Ureter (tissue), 1 donor: ENCODE data around the gene SCIN. TPM values are rescaled to one million over a fixed set of nuclear protein-coding genes. Genes with fewer than 3 reads are reported as not detected.
"Not testable (repeated sequence)": the region's sequence is repeated elsewhere in the genome, so short reads cannot be mapped to it uniquely, and the experiment has no call there.

Experiments
- DNase-seq: peaks from one replicate; pipeline ENCODE4 v3.0.0-alpha.2; 2020; ENCODE audit warnings: low spot score
- total RNA-seq: library from RNA; stranded (reverse); gene quantifications from one replicate; pipeline ENCODE4 v1.2.4, GENCODE V29; 2023
- donor health status: DM: yes; HTN: yes; CAD: no.

The SCIN gene
- total RNA-seq, 1 donor from 2014 or later, result 20.2 TPM

DNA sequence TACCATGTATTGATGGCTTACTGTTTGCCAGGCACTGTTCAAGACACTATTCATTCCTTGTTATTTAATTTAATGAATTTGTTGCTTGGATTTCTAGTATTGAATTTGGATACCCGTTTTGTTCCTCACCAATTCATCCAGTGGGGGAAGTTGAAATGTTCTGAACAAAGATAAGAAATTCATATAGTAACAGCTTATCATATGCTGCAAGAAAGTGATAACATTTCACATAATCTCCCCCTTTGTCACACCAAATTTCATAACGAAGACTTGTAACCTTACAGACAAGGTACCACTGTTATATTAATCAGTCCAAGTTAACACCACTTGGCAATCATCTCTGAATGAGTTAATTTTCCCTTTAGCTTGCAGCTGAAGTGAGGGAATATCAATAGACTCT, 42.1 kb downstream of the SCIN start:
- no peak for DNase-seq

DNA sequence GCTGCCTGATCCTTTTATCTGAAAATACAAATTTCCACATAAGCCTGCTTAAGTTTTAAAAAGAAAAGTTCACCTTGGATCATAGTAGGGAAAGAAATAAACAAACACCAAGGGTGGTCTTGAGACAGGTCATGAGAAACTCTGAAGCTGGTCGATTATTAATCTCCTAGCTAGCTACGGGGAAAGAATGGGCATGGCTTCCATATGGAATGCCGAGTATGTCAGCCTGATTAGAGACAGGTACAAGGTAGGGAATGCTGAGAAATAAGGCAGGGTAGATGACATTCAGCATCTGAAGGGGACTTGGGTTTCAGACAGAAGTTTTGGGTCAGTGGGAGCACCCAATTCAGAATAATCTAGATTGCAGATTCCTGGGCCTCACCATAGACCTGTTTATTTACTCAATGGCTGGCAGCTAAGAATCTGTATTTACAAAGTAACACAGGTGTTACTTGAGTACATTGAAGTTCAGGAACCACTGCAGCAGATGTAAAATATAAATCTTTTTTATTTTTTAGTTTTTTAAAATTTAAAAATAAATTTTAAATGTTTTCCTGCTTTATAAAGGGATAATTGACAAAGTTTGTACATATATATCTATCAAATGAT, 49.0 kb downstream of the SCIN start:
- DNase-seq, result no peak

DNA sequence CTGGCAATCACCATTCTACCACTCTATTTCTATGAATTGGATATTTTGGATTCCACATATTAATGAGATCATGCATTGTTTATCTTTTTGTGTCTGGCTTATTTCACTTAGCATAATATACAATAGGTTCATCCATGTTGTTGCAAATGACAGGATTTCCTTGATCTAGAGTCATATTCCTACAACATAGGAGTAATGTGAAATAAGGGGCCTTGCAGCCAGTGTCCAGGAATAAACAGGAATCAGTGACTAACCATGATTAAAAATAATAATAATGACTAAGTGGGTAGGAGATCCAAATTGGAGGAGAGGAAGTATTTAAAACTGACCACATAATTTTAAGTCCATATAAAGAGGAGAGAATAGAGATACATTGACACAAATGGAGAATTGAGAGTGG, 49.9 kb downstream of the SCIN start:
- no peak for DNase-seq

DNA sequence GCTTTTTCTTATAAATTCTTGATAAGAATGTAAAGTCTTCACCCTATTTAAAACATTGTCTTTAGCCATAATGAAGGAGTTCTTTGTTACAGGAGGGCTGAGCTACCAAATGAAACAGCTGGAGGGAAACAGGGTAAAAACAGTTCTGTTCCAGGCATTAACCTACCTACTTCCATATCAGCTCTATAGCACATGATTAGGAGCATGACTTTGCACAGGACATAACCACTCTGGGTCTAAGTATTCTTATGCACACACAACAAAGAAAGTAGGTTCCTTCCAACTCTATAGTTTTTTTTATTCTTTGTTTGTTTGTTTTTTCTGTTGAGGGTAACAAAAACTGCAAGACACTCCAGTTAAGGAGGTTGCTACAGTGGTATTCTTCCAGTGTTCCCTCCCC, 52.7 kb downstream of the SCIN start:
- DNase-seq, result no peak

DNA sequence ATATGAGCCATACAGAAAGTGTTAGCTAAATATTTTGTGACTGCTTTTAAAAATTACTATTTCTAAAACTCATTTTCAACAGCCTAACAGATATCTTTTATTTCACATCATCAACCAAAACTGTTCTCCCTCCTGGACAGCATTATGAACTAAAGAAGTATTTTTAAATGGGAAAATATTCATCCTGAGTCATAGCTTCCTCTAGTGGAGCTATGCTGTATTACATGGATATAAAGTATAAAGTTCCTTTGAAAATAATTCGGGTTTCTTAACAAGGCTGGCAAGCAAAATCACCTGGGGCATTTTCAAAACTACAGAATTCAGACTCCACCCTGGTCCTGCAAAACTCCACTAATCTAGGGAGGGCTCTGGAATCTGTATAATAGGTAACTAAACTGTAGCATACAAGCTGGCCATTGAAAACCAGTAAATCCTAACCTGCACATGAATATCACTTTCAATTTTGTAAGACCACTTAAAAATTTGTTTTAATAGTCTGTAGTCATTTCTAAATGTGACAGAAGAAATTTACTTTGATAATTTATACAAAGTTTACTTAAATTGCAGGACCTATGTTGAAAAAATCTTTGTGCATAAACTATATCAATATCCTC, 53.5 kb downstream of the SCIN start:
- DNase-seq, result no peak

DNA sequence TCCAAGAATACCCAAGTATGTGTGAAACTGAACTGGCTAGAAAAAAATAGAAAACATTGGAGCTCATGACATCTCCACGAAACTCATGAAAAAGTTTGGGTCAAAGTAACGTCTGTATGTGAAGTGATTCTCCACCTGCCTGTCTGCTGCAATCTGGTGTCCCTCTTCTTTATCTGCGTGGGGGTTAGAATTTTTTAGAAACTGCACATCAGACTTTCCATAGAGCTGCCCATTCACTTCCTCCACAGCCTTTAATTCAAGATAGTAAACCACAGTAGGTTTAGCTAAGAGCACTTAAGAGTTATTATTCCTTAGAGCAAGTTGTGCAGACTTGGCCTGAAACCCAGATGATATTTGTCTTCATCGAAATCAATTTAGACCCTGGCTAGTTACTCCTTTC, 55.3 kb downstream of the SCIN start:
- no peak for DNase-seq

DNA sequence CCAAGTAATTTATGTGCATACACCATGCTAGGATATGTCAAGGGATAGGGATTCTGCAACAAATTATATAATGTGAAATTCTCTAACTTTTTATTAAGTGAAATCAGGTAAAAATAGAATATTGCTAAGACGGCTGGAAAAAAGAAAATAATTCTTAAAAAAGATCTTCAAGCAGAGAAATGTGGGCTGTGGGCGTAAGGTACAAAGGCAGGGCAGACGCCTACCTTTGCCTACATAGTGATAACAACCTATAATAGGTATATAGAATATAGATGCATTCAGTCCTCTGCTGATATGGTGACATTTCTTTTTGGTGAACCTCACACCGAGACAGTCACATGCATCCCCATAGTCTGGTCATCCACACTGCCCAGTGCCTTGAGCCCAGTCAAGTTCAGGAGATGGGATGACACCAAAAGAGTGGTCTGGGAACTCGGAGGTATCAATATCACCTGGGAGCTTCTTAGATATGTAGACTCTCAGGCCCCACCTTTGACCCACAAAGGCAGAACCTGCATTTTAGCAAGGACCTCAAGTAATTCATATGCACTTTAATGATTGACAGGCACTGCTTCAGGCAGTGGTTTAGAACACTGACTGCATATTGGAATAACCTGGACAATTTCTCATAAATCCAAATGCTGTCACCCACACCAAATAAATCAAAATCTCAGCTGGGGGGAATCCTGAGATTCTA, 59.4 kb downstream of the SCIN start:
- DNase-seq, result no peak

DNA sequence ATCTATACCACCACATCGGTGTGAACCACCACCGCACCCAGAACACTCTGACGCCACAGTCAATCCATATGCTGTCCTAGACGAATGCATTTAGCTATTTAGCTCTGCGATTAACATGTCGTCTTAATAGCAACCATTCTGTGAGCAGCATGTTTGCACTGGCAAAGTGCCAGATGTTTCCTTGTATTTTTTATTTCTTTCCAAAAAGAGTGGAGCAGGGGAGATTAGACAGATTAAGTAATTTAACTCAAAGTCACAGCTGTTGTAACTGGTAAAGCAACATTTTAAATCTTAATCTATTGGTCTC, 59.9 kb downstream of the SCIN start:
- no peak for DNase-seq

DNA sequence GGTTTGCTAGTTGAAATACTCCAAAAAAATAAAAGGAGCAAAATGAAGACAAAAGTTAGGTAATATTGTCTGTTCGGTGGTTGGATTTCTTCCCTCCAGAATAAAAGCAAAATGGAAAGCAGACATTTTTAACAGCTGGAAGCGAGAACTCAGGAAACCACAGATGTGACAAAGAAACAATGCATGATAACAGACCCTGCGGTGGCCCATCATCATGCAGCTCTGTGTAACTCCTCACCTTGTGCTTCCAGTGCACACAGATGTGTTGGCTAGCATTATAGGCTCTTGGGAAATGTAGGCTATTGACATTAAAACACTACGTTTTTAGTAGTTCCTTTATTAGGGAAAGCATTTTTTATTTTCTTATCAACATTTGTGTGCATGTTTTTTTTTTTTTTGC, 63.1 kb downstream of the SCIN start:
- no peak for DNase-seq

DNA sequence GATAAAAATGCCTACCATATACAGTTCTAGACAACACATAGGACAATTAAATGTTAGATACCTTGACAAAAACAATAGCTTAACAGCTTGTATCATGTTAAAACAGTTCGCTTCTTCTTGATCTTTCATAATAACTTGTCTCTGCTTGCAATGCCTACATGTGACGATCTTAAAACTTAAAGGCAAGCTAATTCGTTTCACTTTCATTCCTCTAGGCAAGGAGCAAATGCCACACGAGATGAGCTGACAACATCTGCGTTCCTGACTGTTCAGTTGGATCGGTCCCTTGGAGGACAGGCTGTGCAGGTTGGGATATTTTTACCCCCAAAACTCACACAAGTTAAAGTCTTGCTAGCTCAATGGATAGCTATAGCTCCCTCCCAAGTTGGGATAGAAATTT, 65.3 kb downstream of the SCIN start:
- DNase-seq, result no peak

DNA sequence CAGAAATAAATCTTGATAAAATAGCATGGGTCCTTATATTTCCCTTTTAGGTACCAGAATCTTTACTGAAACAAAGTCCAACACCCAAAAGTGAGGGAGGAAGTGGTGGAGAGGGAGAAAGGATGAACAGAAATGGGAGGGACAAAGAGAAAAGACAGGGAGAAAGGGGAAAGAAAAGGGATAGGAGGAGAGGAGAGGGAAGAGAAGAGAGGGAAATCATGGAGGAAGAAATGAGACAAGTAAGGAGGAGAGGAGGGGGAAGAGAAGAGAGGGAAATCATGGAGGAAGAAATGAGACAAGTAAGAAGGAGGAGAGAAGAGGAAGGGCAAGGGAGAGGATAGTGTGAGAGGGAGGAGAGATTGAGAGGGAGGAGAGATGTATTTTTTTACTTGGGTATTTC, 66.8 kb downstream of the SCIN start:
- DNase-seq, result no peak

DNA sequence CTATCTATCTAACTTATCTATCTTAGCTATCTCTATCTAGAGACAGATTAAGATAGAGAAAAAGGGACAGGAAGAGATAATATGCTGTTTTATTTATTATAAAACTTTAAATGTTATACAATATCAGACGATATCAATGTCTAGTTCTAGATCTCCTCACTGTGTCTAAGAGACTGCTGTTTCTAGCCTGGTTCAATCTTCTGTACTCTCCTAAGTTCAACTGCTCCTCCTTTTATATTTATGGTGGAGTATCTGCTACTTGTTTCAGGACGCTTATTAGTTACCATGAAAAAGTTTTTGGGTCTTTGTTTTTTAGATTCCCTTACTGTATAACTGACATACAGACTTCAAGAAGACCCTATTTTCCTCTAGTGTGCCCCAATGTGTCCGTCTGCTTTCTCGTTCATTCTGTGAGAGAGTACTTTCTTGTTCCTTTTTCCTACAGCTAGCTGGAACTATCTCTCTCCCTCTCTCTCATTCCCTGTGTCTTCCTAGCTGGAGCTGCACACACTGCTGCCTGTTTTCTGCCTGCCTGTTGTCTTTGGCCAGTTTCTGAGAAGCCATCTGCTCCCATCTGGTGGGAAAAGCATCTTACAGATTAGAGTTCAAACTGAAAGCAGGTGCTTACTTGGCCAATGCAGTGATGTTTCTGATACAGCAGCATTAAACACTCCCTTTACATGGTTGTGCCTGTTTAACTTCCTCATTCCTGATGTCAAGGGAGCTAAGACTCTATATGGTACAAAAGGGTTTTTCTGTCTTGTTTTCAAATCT, 67.5 kb downstream of the SCIN start:
- DNase-seq, result no peak

DNA sequence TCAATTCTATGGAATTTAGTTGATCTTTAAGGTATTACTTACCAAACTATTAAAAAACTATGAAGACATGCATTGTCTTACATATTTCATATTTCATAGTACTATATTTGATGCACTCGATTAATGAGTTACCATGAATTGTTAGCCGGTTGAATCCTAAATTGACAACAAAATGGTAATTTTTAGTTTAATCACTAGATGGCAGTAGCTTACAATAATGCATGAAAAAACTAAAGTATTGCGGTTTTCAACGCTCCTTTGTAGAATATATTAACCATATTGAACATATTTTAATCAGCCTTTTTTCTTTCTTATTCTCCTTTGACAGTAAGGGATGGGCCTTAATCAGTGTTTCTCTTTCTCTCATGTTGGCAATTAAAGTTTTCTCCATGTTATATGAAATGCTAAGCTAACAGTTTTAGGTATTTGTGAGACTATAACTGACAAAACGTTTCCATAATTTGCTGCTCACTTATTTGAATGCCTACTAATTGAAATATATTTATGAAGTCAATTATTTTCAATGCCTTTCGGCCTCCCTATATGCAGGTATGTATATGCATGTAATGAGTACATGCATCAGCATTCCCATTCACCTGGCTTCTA, 68.4 kb downstream of the SCIN start:
- DNase-seq, result no peak

DNA sequence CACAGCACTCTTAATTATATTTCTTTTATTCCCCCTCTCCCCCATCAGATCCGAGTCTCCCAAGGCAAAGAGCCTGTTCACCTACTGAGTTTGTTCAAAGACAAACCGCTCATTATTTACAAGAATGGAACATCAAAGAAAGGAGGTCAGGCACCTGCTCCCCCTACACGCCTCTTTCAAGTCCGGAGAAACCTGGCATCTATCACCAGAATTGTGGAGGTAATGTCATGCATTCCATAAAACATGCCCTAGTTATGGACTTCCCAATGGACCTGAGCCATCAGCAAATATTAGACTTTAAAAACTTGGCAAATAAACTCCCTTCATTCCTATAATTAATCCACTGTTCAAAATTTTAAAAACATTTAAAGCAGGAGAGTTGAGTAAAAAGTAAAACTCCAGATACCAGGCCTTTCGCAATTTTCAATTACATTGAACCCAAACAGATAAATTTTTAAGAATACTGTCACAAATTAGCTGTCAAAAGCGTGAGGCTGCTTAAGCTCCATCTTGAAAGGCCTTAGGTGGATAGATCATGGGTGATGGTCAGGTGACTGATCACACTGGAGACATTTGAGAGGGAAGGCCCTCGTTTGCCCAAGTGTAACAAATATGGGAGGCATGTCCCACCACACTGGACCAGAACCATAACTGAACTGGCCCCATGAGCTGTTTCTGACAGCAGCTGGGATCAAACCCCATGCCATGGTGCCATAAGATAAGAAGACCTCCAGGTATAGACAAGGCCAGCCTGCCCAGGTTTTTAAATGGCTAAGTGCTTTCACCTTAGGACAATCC, 70.0 kb downstream of the SCIN start:
- no peak for DNase-seq

DNA sequence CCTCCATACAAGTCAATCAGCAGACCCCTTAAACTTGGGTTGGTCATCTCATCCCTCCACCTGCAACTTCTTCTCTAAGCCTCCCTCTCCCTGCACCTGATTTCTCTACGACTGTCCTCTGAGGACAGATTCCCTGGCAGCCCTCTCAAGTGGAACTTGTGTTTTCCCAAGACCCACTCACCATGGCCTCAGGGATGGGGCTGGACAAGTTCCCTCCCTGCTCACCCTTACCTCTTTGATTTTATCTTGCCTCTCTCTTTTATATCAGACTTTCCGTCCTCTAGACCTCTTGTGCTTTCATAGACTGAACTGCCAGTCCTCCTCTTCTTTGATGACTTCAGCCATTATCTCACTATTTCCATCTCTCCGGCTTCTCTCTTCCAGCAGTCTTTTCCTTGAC, 70.7 kb downstream of the SCIN start:
- no peak for DNase-seq

DNA sequence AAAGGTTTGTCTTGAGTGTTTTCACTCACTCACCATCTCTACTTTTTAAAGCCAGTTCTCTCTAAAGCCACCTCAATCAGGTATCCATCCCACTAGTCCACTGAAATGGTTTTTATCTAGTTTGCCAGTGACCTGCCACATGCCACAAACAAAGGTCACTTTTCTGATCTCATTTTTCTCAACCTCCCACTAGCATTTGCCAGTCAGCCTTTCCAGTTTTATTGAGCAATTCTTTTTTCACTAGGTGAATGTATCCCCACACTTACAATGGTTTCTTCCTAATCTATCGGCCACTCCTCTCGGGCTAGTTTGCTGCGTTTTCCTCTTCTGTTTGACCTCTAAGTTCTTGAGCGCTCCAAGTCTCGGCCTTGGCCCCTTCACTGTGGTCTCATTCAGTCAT, 72.0 kb downstream of the SCIN start:
- DNase-seq, result no peak

DNA sequence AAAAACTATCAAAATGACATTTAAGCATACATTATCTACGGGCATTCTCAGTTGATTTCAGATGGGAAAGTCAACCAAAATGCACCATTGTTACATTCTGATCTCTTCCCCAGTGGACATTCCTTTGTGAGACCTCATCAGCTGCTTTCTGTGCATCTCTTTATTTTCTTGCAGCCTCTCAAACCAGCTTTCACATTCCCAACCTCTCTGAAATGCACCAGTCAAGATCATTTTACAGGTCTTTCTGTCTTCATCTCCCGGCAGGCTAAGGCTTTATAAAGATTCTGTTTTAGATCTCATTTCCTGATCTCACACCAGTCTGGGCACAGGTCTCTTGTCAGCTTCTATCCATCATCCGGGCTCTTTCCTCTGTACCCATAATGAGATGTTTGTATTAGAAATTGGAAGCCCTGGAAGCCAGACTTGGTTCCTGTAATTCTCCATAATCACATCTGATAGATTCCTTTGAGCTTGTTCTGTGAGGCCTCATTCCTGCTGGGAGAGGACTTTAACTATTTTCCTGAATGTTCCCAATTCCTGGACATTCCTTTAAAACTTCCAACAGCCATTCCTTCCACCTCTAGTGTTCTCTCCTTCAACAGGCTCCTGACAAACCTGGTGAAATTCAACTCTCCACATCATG, 72.6 kb downstream of the SCIN start:
- no peak for DNase-seq

DNA sequence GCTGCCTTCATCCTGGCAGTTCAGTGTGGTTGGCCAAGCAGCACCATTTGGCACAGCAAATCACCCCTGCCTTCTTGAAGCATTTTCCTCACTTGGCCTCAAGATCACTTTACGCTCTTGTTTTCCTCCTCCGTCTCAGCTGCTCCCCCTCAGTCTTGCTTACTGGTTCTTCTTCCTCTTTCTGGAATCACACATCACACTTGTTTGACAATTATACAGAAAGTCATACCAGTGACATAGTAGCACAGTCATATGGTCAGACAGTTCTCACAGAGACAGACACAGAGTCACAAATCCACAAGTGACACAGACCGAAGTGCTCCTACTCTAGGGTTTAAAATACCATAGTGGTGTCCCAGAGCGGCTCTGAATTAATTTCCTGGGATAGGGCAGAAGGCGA, 73.1 kb downstream of the SCIN start:
- no peak for DNase-seq

DNA sequence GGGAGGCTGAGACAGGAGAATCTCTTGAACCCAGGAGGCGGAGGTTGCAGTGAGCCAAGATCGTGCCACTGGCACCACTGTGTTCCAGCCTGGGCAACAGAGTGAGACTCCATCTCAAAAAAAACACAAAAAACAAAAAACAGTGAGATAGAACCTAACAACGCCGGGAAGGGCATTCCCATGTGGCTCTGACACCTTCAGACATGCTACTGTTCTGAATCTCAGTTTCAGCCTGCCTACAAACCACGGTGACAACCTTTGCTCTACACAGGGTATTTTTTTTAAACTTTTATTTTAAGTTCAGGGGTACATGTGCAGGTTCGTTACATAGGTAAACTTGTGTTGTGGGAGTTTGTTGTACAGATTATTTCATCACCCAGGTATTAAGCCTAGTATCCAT, 74.7 kb downstream of the SCIN start:
- DNase-seq, result not testable (repeated sequence)

DNA sequence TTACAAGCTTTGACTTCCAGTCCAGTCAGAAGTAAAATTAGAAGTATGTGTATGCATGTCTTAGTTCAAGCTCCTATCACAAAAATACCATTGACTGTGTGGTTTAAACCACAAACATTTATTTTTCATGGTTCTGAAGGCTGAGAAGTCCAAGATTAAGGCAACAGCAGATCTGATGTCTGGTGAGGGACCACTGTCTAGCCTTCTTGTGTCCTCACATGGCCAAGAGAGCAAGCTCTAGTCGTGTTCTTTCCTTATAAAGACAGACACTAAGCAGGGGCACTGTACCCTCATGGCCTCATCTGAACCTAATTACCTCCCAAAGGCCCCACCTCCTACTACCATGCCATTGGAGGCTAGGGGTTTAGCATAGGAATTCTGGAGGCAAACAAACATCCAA, 75.6 kb downstream of the SCIN start:
- DNase-seq, result no peak
